Ovary (tissue), 3 donors: ENCODE data around the gene INTS13.

Source experiments
- EP300 ChIP-seq: sonication (generic); formaldehyde crosslinking; IDR thresholded peaks from one replicate; pipeline ENCODE4 v1.6.1; 2017; ENCODE audit warnings: antibody characterized with exemption
- POLR2A ChIP-seq: fragments of 450-650 bp; IDR thresholded peaks from one replicate; pipeline ENCODE4 v1.6.1; 2017; ENCODE audit warnings: antibody characterized with exemption, mild to moderate bottlenecking, moderate library complexity
- TF ChIP-seq, protein P1 (sequence below), 3 donors: fragments of 450-650 bp in 2 of 3; fragments of 200-600 bp in 1 of 3; IDR thresholded peaks; one replicate each; pipeline versions ENCODE4 v1.5.1 to v1.8.0; 2016 to 2022; ENCODE audit warnings: antibody characterized with exemption in 3 of 3, mild to moderate bottlenecking in 1 of 3
- donor health status: DM: no; HTN: no; CAD: no.

DNA sequence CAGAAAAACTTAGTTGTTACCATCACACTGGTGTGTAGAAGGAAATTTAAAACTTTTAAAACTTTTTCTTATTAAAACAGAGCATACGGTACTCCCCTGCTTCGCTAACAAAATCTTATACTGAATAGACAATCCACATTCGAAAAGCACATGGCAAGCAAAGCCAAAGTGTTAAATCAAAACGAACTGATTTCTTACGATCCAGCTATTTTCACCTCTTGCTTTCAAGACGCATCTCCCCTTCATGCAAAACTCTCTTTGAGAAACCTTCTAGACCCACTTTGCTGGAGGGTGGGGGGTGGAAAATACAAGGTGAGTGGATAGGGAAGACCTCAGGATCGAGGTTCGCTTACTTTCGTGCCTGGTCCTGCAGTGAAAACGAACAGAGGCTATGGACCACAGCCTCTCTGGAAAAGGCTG lies 328 bp downstream of the INTS13 start:
- TF ChIP-seq, protein P1, sequence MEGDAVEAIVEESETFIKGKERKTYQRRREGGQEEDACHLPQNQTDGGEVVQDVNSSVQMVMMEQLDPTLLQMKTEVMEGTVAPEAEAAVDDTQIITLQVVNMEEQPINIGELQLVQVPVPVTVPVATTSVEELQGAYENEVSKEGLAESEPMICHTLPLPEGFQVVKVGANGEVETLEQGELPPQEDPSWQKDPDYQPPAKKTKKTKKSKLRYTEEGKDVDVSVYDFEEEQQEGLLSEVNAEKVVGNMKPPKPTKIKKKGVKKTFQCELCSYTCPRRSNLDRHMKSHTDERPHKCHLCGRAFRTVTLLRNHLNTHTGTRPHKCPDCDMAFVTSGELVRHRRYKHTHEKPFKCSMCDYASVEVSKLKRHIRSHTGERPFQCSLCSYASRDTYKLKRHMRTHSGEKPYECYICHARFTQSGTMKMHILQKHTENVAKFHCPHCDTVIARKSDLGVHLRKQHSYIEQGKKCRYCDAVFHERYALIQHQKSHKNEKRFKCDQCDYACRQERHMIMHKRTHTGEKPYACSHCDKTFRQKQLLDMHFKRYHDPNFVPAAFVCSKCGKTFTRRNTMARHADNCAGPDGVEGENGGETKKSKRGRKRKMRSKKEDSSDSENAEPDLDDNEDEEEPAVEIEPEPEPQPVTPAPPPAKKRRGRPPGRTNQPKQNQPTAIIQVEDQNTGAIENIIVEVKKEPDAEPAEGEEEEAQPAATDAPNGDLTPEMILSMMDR (IDR thresholded peaks at IDR 0.05) = no peak
- TF ChIP-seq POLR2A (no peak), EP300 (no peak)
